H9 (cell line): Measurements from ENCODE around the gene DISC1. TPM values are rescaled to one million over a fixed set of nuclear protein-coding genes. Genes with fewer than 3 reads are reported as not detected.

Experiments used
- DNase-seq: peaks from one replicate; pipeline ENCODE4 v3.0.0-alpha.2; 2017
- H2AFZ ChIP-seq: one replicate; pipeline ENCODE4 v1.6.1; 2013; ENCODE audit warnings: mild to moderate bottlenecking, low read length, control low read depth, moderate library complexity
- H2AK5ac ChIP-seq: 2 replicates; pipeline ENCODE4 v1.6.1; 2013; ENCODE audit warnings: low read length, control low read depth, mixed read lengths; ENCODE audit not compliant: insufficient read length
- H2BK120ac ChIP-seq: one replicate; pipeline ENCODE4 v1.6.1; 2013; ENCODE audit warnings: low read depth, mild to moderate bottlenecking, low read length, control low read depth, inconsistent platforms; ENCODE audit not compliant: poor library complexity, severe bottlenecking
- H2BK12ac ChIP-seq: 2 replicates; pipeline ENCODE4 v1.6.1; 2013; ENCODE audit warnings: low read length, control low read depth, mixed read lengths, low read depth; ENCODE audit not compliant: insufficient read length
- H2BK15ac ChIP-seq: 2 replicates; pipeline ENCODE4 v1.6.1; 2013; ENCODE audit warnings: low read depth, low read length, control low read depth
- H2BK20ac ChIP-seq: one replicate; pipeline ENCODE4 v1.6.1; 2013; ENCODE audit warnings: low read depth, mild to moderate bottlenecking, low read length, control low read depth, inconsistent platforms; ENCODE audit not compliant: poor library complexity, severe bottlenecking
- H2BK5ac ChIP-seq: 2 replicates; pipeline ENCODE4 v1.6.1; 2013; ENCODE audit warnings: low read length, control low read depth, mixed read lengths; ENCODE audit not compliant: insufficient read length
- H3K14ac ChIP-seq: 2 replicates; pipeline ENCODE4 v1.6.1; 2013; ENCODE audit warnings: low read length, control low read depth; ENCODE audit not compliant: insufficient read depth
- H3K18ac ChIP-seq: 2 replicates; pipeline ENCODE4 v1.6.1; 2013; ENCODE audit warnings: low read depth, mild to moderate bottlenecking, mixed read lengths, low read length, control low read depth; ENCODE audit not compliant: insufficient read length
- H3K23ac ChIP-seq: 2 replicates; pipeline ENCODE4 v1.6.1; 2013; ENCODE audit warnings: low read length, control low read depth, mixed read lengths, low read depth; ENCODE audit not compliant: insufficient read length
- H3K23me2 ChIP-seq: 2 replicates; pipeline ENCODE4 v1.6.1; 2013; ENCODE audit warnings: low read depth, mild to moderate bottlenecking, mixed read lengths, low read length, control low read depth; ENCODE audit not compliant: insufficient read length, poor library complexity, severe bottlenecking
- H3K27ac ChIP-seq: 2 replicates; pipeline ENCODE4 v1.5.1; 2013; ENCODE audit warnings: low read length, control low read depth, mixed read lengths, low read depth; ENCODE audit not compliant: insufficient read length
- H3K27me3 ChIP-seq: 2 replicates; pipeline ENCODE4 v1.6.1; 2013; ENCODE audit warnings: low read length, control low read depth, inconsistent platforms; ENCODE audit not compliant: insufficient read depth
- H3K4ac ChIP-seq: 2 replicates; pipeline ENCODE4 v1.6.1; 2013; ENCODE audit warnings: low read depth, mild to moderate bottlenecking, control low read depth, inconsistent platforms, low read length, moderate library complexity
- H3K4me1 ChIP-seq: 2 replicates; pipeline ENCODE4 v1.6.1; 2013; ENCODE audit warnings: low read length, control low read depth, inconsistent platforms; ENCODE audit not compliant: insufficient read depth
- H3K4me2 ChIP-seq: 2 replicates; pipeline ENCODE4 v1.6.1; 2013; ENCODE audit warnings: low read length, control low read depth, mixed read lengths; ENCODE audit not compliant: insufficient read length, insufficient read depth
- H3K56ac ChIP-seq: 2 replicates; pipeline ENCODE4 v1.6.1; 2013; ENCODE audit warnings: low read depth, mild to moderate bottlenecking, mixed read lengths, low read length, control low read depth; ENCODE audit not compliant: insufficient read length
- H3K79me1 ChIP-seq: 2 replicates; pipeline ENCODE4 v1.6.1; 2013; ENCODE audit warnings: low read depth, mild to moderate bottlenecking, moderate library complexity, low read length, control low read depth, inconsistent platforms; ENCODE audit not compliant: insufficient read depth, poor library complexity, severe bottlenecking
- H3K79me2 ChIP-seq: 2 replicates; pipeline ENCODE4 v1.6.1; 2013; ENCODE audit warnings: low read length, control low read depth, inconsistent platforms; ENCODE audit not compliant: insufficient read depth
- H3K9ac ChIP-seq: 2 replicates; pipeline ENCODE4 v1.6.1; 2013; ENCODE audit warnings: low read length, control low read depth, mixed read lengths; ENCODE audit not compliant: insufficient read length; ENCODE audit errors: extremely low read depth
- H3K9me3 ChIP-seq: one replicate; pipeline ENCODE4 v1.6.1; 2013; ENCODE audit warnings: low read depth, low read length, inconsistent platforms; ENCODE audit not compliant: control insufficient read depth
- H3T11ph ChIP-seq: one replicate; pipeline ENCODE4 v1.6.1; 2013; ENCODE audit warnings: mild to moderate bottlenecking, low read length, control low read depth, inconsistent platforms
- H4K20me1 ChIP-seq: one replicate; pipeline ENCODE4 v1.6.1; 2013; ENCODE audit not compliant: control insufficient read depth, insufficient read length, insufficient read depth
- H4K5ac ChIP-seq: 2 replicates; pipeline ENCODE4 v1.6.1; 2013; ENCODE audit warnings: low read depth, mild to moderate bottlenecking, mixed read lengths, low read length, control low read depth; ENCODE audit not compliant: insufficient read length
- H4K8ac ChIP-seq: replicated peaks from 2 replicates; pipeline ENCODE4 v1.6.1; 2013; ENCODE audit warnings: low read length, control low read depth, mixed read lengths, low read depth; ENCODE audit not compliant: insufficient read length
- H4K91ac ChIP-seq: 2 replicates; pipeline ENCODE4 v1.6.1; 2013; ENCODE audit warnings: low read depth, mild to moderate bottlenecking, moderate library complexity, mixed read lengths, low read length, control low read depth; ENCODE audit not compliant: insufficient read length
- H3K27ac Mint-ChIP-seq, 3 experiments: 2 replicates in 2 of 3; 3 replicates in 1 of 3; pipeline ENCODE4 v1.8.0; 2020 to 2021; ENCODE audit warnings: mixed read lengths in 3 of 3, mild to moderate bottlenecking in 1 of 3, moderate library complexity in 1 of 3
- H3K27me3 Mint-ChIP-seq: 2 replicates; pipeline ENCODE4 v1.8.0; 2021; ENCODE audit warnings: low read depth, mild to moderate bottlenecking, moderate library complexity, mixed read lengths
- H3K36me3 Mint-ChIP-seq, 3 experiments: 2 replicates in 2 of 3; 3 replicates in 1 of 3; pipeline ENCODE4 v1.8.0; 2020 to 2021; ENCODE audit warnings: low read depth in 3 of 3, mixed read lengths in 3 of 3; ENCODE audit not compliant: insufficient read depth in 1 of 3
- H3K4me1 Mint-ChIP-seq, 2 experiments: 2 replicates each; pipeline ENCODE4 v1.8.0; 2020; ENCODE audit warnings: mixed read lengths in 2 of 2
- H3K4me3 Mint-ChIP-seq, 2 experiments: 2 replicates in 1 of 2; 3 replicates in 1 of 2; pipeline ENCODE4 v1.8.0; 2020 to 2021; ENCODE audit warnings: mild to moderate bottlenecking in 2 of 2, mixed read lengths in 2 of 2, moderate library complexity in 1 of 2
- H3K9me3 Mint-ChIP-seq, 2 experiments: 2 replicates in 1 of 2; 3 replicates in 1 of 2; pipeline ENCODE4 v1.8.0; 2020; ENCODE audit warnings: mild to moderate bottlenecking in 2 of 2, mixed read lengths in 2 of 2, moderate library complexity in 1 of 2
- WGBS: extraction: QIAGEN DNeasy Blood & Tissue Kit; methylation state at CpG from one replicate; pipeline ENCODE4 v1.1.7; 2013; ENCODE audit warnings: missing lambda C conversion rate, low lambda C conversion rate, mixed read lengths; ENCODE audit not compliant: insufficient read length; ENCODE audit errors: extremely low coverage; 5-methylcytosine and 5-hydroxymethylcytosine counted together
- total RNA-seq: library from RNA; stranded (reverse); gene quantifications from 2 replicates; pipeline ENCODE4 v1.2.1, GENCODE V29; 2021
- TF ChIP-seq, protein P1 (sequence below): fragments of 200-600 bp; sonication (generic); conservative IDR thresholded peaks from 3 replicates; pipeline ENCODE4 v1.8.0; 2021; ENCODE audit warnings: antibody characterized with exemption, mild to moderate bottlenecking

The DISC1 gene
- total RNA-seq, 1 experiment from 2014 or later, result 2.5 TPM

DNA sequence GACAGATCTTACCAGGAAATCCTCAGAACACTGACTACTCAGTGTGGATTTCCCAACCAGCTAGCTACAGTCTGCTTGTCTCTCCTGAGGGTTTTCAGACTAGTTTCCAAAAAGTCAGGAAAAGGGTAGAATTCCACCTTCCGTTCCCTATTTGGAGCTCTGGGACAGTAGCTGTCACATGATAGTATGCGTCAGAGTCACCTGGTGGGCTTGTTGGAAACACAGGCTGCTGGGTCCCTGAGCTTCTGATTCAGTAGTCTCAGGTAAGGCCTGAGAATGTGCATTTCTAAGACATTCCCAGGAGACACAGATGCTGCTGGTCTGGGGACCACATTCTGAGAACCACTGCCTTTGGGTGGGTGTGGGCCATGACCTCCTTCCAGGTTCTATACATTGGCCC is 272.5 kb downstream of the DISC1 start:
- Histone ChIP-seq H3K23ac (no peak overlapping the region), H3K23me2 (no peaks in the 10 kb centered on the region), H3K18ac (no peak overlapping the region), H3T11ph (no peak overlapping the region), H3K56ac (no peak overlapping the region), H4K91ac (no peak overlapping the region), H4K20me1 (no peaks in the 10 kb centered on the region), H3K4ac (no peak overlapping the region), H2BK120ac (no peak overlapping the region), H3K79me1 (no peaks in the 10 kb centered on the region), H3K14ac (no peak overlapping the region), H2BK20ac (no peak overlapping the region), H2BK12ac (no peak overlapping the region), H4K8ac (no peak overlapping the region), H3K4me2 (no peak overlapping the region), H2AFZ (no peak overlapping the region), H2BK5ac (no peak overlapping the region), H3K27ac (no peak overlapping the region), H3K27me3 (no peaks in the 10 kb centered on the region), H4K5ac (no peak overlapping the region), H3K79me2 (no peaks in the 10 kb centered on the region), H3K9ac (no peak overlapping the region), H2BK15ac (no peak overlapping the region), H3K4me1 (peaks cover 4% of the 10 kb centered on the region; the same call in 1 of the 2 replicates), H3K9me3 (no peaks in the 10 kb centered on the region), H2AK5ac (no peak overlapping the region)
- Mint-ChIP-seq H3K27me3 (peaks cover 5% of the 10 kb centered on the region; the same call in 1 of the 2 replicates), H3K27ac (no peak overlapping the region), H3K36me3 (0 out of 7 replicates have a peak, but pooled peaks cover 0 to 1% (median 0%) of the 10 kb centered on the region in 3 experiments), H3K9me3 (peaks cover 0 to 1% of the 10 kb centered on the region in 2 experiments; a peak in 3 of 5 replicates), H3K4me1 (peaks cover 17 to 22% of the 10 kb centered on the region in 2 experiments), H3K4me3 (no peak overlapping the region)
- no CpG with 5 or more reads among the region's 2 CpGs for WGBS
- TF ChIP-seq, protein P1, sequence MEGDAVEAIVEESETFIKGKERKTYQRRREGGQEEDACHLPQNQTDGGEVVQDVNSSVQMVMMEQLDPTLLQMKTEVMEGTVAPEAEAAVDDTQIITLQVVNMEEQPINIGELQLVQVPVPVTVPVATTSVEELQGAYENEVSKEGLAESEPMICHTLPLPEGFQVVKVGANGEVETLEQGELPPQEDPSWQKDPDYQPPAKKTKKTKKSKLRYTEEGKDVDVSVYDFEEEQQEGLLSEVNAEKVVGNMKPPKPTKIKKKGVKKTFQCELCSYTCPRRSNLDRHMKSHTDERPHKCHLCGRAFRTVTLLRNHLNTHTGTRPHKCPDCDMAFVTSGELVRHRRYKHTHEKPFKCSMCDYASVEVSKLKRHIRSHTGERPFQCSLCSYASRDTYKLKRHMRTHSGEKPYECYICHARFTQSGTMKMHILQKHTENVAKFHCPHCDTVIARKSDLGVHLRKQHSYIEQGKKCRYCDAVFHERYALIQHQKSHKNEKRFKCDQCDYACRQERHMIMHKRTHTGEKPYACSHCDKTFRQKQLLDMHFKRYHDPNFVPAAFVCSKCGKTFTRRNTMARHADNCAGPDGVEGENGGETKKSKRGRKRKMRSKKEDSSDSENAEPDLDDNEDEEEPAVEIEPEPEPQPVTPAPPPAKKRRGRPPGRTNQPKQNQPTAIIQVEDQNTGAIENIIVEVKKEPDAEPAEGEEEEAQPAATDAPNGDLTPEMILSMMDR, result no peak
- no peak for DNase-seq
